ENCODE data around the gene MEIS2.

DNA sequence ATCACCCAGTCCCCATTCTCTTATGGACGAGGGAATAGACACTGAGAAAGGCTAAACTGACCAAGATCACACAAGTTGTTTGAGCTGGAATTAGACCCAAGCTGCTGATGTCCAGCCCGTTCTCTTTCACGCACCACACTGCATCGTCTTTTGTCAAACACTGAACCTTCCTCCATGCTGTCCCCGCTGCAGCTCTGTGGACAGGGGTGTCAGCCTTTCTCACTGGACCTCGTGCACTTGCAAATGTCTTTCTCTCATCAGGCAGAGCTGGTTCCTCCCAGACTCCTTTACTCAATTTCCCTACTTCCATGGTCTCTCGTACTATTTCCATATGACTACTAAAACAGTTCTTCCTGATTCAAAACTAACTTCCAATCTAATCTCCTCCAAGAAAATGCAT is 161.6 kb downstream of the MEIS2 start:
- TF ChIP-seq, protein P1, sequence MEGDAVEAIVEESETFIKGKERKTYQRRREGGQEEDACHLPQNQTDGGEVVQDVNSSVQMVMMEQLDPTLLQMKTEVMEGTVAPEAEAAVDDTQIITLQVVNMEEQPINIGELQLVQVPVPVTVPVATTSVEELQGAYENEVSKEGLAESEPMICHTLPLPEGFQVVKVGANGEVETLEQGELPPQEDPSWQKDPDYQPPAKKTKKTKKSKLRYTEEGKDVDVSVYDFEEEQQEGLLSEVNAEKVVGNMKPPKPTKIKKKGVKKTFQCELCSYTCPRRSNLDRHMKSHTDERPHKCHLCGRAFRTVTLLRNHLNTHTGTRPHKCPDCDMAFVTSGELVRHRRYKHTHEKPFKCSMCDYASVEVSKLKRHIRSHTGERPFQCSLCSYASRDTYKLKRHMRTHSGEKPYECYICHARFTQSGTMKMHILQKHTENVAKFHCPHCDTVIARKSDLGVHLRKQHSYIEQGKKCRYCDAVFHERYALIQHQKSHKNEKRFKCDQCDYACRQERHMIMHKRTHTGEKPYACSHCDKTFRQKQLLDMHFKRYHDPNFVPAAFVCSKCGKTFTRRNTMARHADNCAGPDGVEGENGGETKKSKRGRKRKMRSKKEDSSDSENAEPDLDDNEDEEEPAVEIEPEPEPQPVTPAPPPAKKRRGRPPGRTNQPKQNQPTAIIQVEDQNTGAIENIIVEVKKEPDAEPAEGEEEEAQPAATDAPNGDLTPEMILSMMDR (IDR thresholded peaks at IDR 0.05) = no peak
- no peak for TF ChIP-seq POLR2A (IDR thresholded peaks at IDR 0.05)

Measured in thyroid gland (tissue), 4 donors.